ENCODE data around the gene SPEM2. TPM values are rescaled to one million over a fixed set of nuclear protein-coding genes. Genes with fewer than 3 reads are reported as not detected.

SPEM2 gene
- total RNA-seq, 2 experiments from 2014 or later, result not detected

GRCh38 chr17:7466318-7466638 is 40.9 kb downstream of the SPEM2 start:
- intact Hi-C loops (cut with DNase I, micrococcal nuclease), result no loop called here
- peaks cover 8% of the 10 kb centered on the region for H3K4me1 ChIP-seq (ENCODE audit: insufficient read depth, low read length)
- no peaks in the 10 kb centered on the region for H3K9me3 ChIP-seq (ENCODE audit: control insufficient read depth in 1 of 2, insufficient read depth in 1 of 2, low read length in 2 of 2)
- no peaks in the 10 kb centered on the region for H3K27me3 ChIP-seq (ENCODE audit: control insufficient read depth in 1 of 2, insufficient read depth in 2 of 2, low read length in 2 of 2)
- Mint-ChIP-seq H3K27me3 (no peaks in the 10 kb centered on the region), H3K4me3 (no peak overlapping the region), H3K36me3 (ENCODE audit: low read depth) (peaks cover 46% of the 10 kb centered on the region), H3K4me1 (ENCODE audit: low read depth) (peaks cover 6% of the 10 kb centered on the region), H3K9me3 (no peaks in the 10 kb centered on the region), H3K27ac (no peak overlapping the region)
- POLR2A ChIA-PET, result no interaction called here
- no peak overlapping the region for H3K4me3 ChIP-seq (ENCODE audit: low read length)
- TF ChIP-seq CTCF (IDR thresholded peaks at IDR 0.05), result no peak
- ATAC-seq (ENCODE audit: poor library complexity) (no peak), DNase-seq (no peak)
- CTCF ChIA-PET, result interaction anchor here (0.9 kb wide), 1 partner anchor 29 kb away, joined by 3 read pairs; no protein-coding TSS in a partner anchor
- H3K27ac ChIP-seq (ENCODE audit: low read depth in 1 of 2, low read length in 2 of 2), result no peak overlapping the region
- peaks cover 39% of the 10 kb centered on the region for H3K36me3 ChIP-seq (ENCODE audit: insufficient read depth, low read length)

GRCh38 chr17:7466639-7467341 is 41.4 kb downstream of the SPEM2 start:
- Histone ChIP-seq H3K36me3 (ENCODE audit: insufficient read depth, low read length) (peaks cover 38% of the 10 kb centered on the region), H3K27ac (ENCODE audit: low read depth in 1 of 2, low read length in 2 of 2) (no peak overlapping the region), H3K4me1 (ENCODE audit: insufficient read depth, low read length) (peaks cover 13% of the 10 kb centered on the region), H3K4me3 (ENCODE audit: low read length) (no peak overlapping the region), H3K27me3 (ENCODE audit: control insufficient read depth in 1 of 2, insufficient read depth in 2 of 2, low read length in 2 of 2) (no peaks in the 10 kb centered on the region), H3K9me3 (ENCODE audit: control insufficient read depth in 1 of 2, insufficient read depth in 1 of 2, low read length in 2 of 2) (no peaks in the 10 kb centered on the region)
- DNase-seq (peak in 2 of 14 experiments; percentile 45 to 58), ATAC-seq (ENCODE audit: poor library complexity) (no peak)
- Mint-ChIP-seq H3K9me3 (no peaks in the 10 kb centered on the region), H3K27ac (no peak overlapping the region), H3K4me3 (no peak overlapping the region), H3K4me1 (ENCODE audit: low read depth) (peaks cover 11% of the 10 kb centered on the region), H3K27me3 (no peaks in the 10 kb centered on the region), H3K36me3 (ENCODE audit: low read depth) (peaks cover 45% of the 10 kb centered on the region)
- ChIA-PET POLR2A (no interaction called here), CTCF (interaction anchor here (0.9 to 1.4 kb wide), 2 partner anchors 30 kb away, joined by 3 to 5 read pairs; no protein-coding TSS in a partner anchor)
- intact Hi-C loops (cut with DNase I, micrococcal nuclease), result no loop called here
- TF ChIP-seq CTCF (IDR thresholded peaks at IDR 0.05), result no peak

- peaks cover 16% of the 10 kb centered on the region for H3K4me1 Mint-ChIP-seq (ENCODE audit: low read depth)
- Histone ChIP-seq H3K27ac (ENCODE audit: low read depth in 1 of 2, low read length in 2 of 2) (no peak overlapping the region), H3K9me3 (ENCODE audit: control insufficient read depth in 1 of 2, insufficient read depth in 1 of 2, low read length in 2 of 2) (no peaks in the 10 kb centered on the region), H3K36me3 (ENCODE audit: insufficient read depth, low read length) (peaks cover 31% of the 10 kb centered on the region), H3K27me3 (ENCODE audit: control insufficient read depth in 1 of 2, insufficient read depth in 2 of 2, low read length in 2 of 2) (no peaks in the 10 kb centered on the region), H3K4me3 (ENCODE audit: low read length) (no peak overlapping the region), H3K4me1 (ENCODE audit: insufficient read depth, low read length) (peaks cover 20% of the 10 kb centered on the region)
- CTCF ChIA-PET, result interaction anchor here (1.4 kb wide), 1 partner anchor 31 kb away, joined by 5 read pairs; no protein-coding TSS in a partner anchor
- H3K27ac Mint-ChIP-seq, result no peak overlapping the region
- H3K36me3 Mint-ChIP-seq (ENCODE audit: low read depth), result peaks cover 47% of the 10 kb centered on the region
- DNase-seq (no peak), ATAC-seq (ENCODE audit: poor library complexity) (no peak)
- intact Hi-C loops (cut with DNase I, micrococcal nuclease), result no loop called here
- H3K9me3 Mint-ChIP-seq, result no peaks in the 10 kb centered on the region
- no peak for TF ChIP-seq CTCF (IDR thresholded peaks at IDR 0.05)
- POLR2A ChIA-PET, result no interaction called here
- no peak overlapping the region for H3K4me3 Mint-ChIP-seq
- no peaks in the 10 kb centered on the region for H3K27me3 Mint-ChIP-seq
Observed at GRCh38 chr17:7467498-7467897, 42.1 kb downstream of the SPEM2 start.
